NCI-H2081 treated with DMSO at 0.1 percent for 48 hours (cell line): ENCODE results near the gene TACC2.
"Not testable (repeated sequence)": the region's sequence is repeated elsewhere in the genome, so short reads cannot be mapped to it uniquely, and the experiment has no call there.

ENCODE experiments used
- DNase-seq: peaks from one replicate; lab custom pipeline; 2025; lab: John Stamatoyannopoulos, UW

TACC2 gene

DNA sequence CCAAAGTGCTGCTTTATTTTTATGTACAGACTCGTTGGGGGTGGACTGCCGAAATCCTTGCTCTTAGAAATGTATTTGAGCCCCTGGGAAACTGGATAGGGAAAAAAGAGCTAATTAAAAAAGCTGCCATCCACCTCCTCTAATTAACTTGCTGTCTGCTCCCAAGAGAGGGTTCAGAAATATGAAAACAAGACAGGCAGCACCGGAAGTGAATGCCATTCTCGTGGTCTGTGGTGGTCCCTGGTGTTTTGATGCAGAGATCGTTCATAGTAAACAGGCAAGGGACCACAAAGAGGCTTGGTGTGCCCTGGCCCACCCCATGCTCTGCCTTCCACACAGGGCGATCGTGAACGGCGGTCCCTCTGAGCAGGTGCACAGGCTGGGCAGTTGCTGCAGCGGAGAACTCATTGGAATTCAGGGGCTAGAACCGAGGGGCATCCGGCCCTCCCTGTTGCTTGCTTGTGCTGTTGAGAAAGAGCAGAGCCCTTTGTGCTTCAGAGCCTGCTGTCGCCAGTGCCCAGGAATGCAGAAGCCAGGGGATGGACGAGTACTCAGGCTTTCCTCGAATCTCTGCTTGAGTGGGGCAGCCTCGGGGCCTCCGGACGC lies 203.1 kb downstream of the TACC2 start:
- DNase-seq = no peak

DNA sequence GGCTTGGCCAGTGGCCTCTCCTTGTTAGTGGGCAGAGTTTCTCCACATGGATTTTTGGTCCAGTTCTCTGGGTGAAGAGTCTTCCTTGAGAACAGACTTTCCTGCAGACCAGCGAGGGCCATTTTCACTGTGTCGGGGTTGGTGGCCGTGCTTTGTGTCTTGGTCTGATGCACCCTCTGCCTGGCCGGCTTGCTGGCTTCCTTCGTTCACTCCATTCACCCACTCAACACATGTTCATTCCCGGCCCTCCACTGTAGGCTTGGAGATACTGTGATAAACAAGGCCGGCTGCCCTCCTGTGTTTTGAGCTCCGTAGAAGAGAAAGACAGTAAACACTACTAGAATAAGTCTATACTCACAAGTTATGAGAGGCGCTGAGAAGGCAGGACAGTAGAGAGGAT lies 205.3 kb downstream of the TACC2 start:
- no peak for DNase-seq

DNA sequence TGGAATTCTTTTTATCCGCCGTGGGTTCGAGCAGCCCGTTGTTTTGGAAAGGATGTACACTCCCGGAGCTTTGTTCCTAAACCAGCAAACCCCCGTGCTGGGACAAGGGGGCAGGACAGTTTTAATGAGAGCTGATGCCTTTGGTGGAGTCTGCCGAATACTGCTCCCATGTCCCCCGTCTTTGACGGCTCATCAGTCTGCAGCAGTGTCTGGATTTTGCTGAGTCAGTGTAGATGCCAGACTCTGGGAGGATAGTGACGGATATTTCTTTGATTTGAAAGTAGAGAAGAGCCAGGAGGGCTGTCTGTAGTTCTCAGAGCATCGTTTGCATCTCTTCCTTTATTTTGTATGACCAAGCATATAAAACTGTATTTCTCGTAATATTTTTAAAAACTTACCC lies 207.3 kb downstream of the TACC2 start:
- no peak for DNase-seq

DNA sequence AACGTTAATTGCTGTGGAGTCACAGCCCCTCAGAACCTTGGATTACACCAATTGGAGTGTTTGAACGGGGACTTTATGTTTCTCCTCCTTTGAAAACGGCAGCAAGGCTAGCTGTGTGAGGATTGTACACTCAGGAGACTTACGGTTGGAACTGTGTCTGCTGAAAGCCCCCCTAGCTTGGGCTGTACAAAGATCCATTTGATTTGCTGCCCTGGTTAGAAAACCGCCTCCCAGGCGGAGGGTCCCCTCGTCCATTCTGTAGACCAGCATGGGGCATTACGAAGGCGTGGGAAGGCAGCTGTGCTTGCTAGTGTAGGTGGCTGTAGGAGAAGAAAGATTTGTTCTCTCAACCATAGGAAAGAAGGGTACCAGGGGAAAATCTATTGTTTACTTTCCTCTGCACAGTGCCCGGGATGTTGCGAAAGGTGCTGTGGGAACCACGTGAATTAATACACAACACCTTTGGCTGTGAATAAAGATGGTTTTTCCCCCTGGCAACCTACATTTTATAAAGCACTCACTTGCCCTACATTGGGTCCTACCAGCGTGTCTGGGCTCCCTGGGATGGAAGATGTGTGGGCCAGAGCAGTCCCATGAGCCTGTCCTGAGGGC lies 208.8 kb downstream of the TACC2 start:
- no peak for DNase-seq

DNA sequence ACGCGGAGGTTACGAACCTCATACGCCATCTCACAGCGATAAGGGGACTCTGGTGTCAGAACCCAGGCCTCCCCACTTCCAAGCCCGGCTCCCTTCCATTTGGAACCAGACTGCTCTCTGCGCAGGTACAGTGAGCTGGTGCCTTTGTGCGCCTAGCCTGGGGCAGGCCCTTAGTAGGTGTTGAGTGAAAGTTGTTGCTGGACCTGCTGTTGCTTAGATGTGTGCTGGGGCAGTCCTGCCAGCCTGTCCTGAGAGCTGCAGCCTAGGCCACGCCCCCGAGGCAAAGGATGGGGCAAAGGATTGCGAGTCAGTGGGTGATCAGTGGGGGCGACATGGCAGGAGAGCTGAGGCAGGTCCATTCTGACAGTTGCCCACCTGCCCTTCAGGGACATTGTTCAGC lies 209.7 kb downstream of the TACC2 start:
- no peak for DNase-seq

DNA sequence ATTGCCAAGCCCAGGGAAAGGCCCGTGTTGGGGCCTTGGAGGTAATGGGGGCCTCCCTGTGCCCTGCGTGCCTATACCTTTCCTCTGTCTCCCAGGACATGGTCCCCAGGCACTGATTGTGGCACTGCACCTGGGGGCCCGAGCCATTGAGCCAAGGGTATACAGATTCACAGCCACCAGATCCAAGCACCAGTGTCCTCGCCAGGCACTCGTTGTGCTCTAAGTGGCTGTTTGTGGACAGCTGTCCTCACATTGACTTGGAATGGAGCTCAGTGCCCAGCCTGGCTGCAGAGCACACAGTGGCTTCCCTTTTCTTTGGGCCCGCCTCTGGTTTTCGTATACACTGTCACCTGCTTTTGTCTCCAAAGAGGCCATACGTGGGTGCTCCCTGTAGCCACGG lies 210.1 kb downstream of the TACC2 start:
- DNase-seq = no peak

DNA sequence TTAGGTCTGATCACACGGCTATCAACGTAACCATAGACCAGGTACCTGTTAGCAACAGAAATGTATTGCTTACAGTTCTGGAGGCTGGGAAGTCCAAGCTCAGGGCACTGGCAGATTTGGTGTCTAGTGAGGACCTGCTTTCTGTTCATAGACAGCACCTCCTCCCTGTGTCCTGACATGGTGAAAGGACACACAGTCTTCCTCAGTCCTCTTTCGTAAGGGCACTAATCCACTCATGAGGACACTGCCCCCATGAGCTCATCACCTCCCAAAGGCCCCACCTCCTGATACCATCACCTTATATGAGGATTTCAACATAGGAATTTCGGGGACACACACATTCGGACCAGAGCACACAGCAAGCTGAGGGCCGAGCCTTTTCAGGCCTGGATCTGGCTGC lies 210.7 kb downstream of the TACC2 start:
- DNase-seq = no peak

DNA sequence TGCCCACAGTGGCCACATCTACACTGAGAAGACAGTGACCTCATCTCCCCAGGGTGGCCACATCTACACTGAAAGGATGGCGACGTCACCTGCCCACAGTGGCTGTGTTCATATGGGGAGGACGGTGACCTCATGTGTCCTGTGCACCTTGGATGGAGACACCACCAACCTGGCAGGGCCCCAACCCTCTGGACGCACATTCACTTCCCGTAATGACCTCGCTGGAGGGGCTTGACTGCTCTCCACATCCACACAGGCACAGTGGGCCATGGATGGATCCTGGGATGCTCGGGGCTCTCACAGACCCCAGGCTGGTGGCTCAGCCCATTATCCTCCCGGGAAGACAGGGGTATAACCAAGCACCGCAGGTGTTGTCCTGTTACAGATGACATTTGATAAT lies 212.4 kb downstream of the TACC2 start:
- DNase-seq = no peak

DNA sequence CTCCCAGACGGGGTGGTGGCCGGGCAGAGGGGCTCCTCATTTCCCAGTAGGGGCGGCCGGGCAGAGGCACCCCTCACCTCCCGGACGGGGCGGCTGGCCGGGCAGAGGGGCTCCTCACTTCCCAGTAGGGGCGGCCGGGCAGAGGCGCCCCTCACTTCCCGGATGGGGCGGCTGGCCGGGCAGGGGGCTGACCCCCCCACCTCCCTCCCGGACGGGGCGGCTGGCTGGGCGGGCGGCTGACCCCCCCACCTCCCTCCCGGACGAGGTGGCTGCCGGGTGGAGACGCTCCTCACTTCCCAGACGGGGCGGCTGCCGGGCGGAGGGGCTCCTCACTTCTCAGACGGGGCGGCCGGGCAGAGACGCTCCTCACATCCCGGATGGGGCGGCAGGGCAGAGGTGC lies 214.2 kb downstream of the TACC2 start:
- not testable (repeated sequence) for DNase-seq

DNA sequence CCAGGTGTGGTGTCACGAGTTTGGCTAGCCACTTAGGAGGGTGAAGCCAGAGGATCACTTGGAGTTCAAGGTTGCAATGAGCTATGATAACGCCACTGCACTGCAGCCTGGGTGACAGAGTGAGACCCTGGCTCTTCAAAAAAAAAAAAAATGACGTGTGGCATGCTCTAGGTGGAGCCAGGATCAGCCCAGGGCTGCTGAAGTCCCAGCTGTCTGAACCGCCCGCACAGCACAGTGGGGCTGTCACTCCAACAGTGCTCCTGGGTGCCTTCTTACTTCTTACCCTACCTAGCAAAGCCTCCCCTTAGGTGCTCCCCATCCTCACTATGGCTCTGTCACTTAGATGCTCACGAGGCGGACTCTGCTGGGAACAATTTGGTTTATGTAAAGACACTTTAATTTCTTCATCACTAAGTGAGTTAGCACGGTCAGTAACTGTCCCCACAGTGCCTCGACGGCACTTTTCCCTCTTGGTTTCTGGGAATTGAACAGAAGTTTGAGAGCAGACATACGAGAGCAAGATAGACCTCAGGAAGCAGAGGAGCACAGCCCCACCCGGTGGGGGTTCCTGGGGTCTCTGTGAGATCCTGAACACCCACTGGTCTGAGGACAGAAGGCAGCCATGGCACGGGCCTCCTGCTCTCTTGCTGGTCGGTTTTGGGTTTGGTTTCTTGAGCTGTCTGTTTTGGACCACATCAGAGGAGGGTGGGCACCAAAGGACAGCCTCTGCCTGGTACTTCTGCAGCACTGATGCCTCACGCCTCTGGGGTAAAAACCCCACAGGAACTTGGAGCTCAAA lies 215.9 kb downstream of the TACC2 start:
- no peak for DNase-seq

DNA sequence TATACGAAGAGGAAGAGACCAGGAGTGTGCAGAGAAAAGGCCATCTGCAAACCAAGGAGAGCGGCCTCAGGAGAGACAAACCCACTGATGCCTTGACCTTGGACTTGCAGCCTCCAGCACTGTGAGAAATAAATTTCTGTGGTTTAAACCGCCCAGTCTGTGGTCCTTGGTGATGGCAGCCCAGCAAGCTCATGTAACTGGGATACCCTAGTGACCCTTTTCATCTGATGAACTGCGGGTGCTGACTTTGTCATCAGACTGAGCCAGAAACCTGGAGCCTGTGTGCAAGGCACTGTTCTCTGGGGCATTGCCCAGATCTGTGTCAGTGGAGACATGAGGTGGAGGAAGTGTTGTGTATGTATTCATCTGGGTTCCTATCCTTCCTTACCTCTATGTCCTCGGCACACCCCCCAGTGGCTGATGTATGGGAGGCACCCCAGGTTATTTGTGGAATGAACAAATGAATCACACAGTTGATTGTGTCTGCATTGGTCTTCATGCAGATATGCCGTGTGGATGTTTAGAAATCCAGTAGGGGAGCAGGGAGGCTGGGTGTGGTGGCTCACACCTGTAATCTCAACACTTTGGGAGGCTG lies 217.6 kb downstream of the TACC2 start:
- DNase-seq = no peak

DNA sequence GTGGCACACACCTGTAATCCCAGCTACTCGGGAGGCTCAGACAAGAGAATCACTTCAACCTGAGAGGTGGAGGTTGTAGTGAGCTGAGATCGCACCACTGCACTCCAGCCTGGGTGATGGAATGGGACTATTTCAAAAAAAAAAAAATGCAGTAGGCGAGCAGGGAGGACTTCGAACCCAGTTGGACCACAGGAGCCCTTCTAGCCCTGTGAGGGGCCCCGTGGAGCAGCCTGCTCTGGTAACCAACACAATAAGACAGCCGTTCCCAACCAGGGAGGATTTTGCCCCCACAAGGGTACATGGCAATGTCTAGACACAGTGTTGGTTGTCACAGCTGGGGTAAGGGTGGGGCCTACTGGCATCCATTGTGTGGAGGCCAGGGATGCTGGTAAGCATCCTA lies 218.2 kb downstream of the TACC2 start:
- DNase-seq = no peak

DNA sequence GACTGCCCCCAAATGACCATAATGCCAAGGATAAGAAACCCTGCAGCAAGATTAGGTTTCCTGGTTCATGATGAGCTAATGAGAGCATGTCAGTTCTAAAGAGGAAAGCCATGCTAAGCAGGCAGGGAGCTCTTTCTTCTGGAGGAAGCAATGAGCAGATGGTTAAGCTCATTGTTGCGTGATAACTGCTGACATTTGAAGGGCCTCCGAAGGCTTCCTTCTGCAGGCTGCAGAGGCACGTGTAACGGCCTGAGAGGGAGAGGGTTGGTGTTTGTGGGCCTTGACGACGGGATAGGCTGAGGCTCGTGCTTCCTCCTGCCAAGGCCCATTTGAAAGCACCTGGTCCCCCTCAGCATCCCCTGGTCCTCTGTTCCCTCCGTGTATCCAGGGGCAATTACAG lies 218.6 kb downstream of the TACC2 start:
- no peak for DNase-seq

DNA sequence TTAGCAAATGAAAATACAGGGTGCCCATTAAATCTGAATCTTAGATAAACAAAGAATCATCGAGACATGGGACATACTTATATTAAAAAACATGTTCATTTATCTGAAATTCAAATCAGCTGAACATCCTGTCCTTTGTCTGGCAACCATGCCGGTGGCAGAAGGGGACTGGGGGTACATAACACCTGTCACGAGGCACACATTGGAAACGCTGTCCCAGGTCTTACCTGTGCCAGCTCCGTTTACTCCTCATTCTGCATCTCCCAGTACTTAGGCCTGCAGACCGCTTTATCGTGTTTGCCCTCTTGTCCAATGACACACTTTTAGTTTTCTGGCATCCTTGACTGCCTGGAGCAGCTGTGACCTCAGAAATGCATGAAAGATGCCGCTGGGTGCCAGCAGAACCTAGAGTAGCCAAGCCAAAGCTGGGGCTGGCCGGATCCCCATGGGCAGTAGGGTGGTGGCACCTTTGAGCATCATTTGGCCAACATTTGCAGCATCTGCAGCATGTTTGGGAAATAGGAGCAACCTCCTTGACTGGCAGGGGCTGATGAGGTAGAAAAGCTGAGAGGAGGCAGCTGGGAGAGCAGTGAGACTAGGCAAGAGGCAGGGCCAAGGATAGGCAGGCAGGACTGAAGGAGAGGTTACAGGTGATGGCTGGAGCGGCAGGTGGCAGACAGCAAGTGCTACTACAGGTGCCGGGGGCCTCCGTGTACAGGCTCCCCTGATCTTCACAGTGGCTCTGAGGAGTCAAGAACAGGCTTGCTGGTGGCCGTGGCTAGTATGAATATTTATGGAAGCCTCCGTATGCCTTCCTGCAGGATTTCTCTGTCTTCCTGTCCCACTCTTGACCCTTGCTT lies 219.8 kb downstream of the TACC2 start:
- DNase-seq = no peak

DNA sequence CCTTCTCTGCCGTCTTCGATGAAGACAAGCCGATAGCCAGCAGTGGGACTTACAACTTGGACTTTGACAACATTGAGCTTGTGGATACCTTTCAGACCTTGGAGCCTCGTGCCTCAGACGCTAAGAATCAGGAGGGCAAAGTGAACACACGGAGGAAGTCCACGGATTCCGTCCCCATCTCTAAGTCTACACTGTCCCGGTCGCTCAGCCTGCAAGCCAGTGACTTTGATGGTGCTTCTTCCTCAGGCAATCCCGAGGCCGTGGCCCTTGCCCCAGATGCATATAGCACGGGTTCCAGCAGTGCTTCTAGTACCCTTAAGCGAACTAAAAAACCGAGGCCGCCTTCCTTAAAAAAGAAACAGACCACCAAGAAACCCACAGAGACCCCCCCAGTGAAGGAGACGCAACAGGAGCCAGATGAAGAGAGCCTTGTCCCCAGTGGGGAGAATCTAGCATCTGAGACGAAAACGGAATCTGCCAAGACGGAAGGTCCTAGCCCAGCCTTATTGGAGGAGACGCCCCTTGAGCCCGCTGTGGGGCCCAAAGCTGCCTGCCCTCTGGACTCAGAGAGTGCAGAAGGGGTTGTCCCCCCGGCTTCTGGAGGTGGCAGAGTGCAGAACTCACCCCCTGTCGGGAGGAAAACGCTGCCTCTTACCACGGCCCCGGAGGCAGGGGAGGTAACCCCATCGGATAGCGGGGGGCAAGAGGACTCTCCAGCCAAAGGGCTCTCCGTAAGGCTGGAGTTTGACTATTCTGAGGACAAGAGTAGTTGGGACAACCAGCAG lies 221.7 kb downstream of the TACC2 start:
- DNase-seq = no peak

DNA sequence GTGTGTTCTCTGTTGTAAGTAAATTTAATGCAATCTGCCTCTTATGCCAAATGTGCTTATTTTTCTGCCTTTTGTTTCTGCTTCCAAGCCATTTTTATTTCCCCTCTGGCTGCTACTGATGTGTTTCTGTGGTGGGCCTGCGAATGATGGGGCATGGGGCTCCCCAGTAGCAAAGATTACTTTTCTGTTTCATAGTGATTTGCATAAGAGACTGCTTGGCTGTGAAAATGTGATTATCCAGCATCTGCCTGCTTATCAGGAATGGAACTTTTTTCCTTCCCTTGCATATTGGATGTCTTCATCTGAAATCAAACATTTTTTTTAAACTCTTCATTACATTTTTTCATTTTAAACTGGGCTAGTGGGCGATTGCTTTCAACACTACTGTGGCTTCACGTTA lies 224.4 kb downstream of the TACC2 start:
- DNase-seq = no peak

DNA sequence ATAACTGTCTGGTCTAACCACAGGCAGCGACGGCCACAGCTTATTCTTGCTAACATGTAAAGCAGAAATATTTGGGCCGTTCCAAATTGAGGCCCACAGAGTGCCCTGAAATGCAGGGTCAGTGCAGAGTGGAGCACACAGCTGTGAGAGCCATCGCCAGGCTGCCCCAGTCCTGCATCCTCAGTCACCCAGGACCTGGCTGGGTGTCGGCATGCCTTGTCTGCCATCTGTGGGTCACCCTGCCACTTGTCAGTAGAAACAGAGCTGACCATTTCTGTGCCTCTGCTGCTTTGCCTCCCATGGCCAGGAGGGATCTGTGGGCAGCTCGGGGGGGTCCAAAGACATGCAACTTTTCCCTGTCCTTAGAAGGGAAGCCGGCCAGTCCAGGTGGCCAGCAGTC lies 224.8 kb downstream of the TACC2 start:
- no peak for DNase-seq

DNA sequence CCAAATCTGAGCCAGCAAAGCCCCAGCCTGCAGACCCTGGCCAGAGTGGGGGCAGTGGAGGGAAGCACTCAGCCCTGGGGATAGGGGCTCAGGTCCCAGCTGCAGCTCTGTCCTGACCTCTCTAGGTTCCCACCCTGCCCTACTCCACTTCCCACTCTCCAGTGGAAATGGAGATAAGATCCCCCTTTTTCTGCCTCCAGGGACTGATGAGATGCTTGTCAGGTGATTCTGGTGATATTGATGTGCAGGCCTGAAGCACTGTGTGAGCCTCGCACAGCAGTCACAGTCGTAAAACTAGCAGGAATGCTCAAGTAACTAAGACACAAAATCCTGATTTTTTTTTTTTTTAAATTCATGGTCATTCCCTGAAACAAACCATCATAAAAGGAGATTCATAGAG lies 227.1 kb downstream of the TACC2 start:
- no peak for DNase-seq

DNA sequence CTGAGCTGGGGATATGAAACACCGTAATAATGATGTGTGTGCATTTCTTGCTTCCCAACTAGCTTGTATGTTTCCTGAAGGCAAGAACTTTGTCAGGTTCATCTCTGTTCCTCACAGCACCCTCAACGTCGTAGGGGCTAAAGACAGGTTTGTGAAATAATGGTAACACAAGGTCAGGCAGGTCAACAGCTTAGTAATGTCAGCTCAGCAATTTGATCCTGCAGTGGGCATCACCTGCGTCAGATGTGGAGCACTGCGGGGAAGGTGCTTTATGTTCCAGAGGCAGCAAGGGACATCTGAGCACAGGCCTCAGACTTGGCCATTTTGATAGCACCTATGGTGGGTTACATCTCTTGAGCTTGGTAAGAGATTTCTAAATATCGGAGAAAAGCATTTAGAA lies 230.4 kb downstream of the TACC2 start:
- DNase-seq = no peak

DNA sequence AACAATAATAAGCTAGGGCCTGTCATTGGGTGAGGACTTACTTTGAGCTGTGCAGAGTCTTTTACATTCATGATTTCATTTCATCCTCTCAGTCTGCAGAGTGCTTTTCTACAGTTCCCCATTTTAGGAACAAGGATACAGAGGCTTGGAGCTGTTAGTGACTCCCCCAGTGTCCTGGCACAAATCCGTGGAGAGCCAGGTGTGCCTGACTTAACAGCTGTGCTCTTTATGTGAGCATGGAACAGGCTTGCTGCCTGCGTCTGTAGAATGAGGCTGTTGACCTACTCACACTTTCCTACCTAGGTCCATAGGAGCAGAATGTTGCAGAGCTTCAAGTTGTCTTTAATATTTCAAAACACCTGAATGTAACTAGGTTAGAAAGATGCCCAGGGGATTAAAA lies 231.8 kb downstream of the TACC2 start:
- DNase-seq = no peak

DNA sequence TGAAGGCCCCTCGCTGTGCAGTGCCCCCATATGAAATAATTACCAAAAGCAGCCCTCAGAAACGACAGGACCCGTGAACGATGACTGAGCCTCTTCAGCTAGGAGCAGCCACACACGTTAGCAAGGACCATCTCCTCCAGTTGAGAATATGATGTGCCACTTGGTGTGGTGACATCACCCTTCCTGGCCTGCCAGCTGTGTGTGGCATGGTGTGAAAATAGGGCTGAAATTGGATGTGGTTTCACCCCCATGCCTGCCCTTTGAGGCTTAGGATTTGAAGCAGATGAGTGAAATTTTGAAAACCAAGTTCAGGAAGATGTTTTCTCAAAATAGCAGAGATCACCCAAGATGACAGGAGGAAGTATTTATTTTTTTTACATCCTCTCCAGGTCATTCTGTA lies 233.0 kb downstream of the TACC2 start:
- DNase-seq = no peak
